ENCODE data around the gene PCDHAC1.

The PCDHAC1 gene

GRCh38 chr5:140973550-140973949 is 47.5 kb downstream of the PCDHAC1 start:
- TF ChIP-seq, protein P1, sequence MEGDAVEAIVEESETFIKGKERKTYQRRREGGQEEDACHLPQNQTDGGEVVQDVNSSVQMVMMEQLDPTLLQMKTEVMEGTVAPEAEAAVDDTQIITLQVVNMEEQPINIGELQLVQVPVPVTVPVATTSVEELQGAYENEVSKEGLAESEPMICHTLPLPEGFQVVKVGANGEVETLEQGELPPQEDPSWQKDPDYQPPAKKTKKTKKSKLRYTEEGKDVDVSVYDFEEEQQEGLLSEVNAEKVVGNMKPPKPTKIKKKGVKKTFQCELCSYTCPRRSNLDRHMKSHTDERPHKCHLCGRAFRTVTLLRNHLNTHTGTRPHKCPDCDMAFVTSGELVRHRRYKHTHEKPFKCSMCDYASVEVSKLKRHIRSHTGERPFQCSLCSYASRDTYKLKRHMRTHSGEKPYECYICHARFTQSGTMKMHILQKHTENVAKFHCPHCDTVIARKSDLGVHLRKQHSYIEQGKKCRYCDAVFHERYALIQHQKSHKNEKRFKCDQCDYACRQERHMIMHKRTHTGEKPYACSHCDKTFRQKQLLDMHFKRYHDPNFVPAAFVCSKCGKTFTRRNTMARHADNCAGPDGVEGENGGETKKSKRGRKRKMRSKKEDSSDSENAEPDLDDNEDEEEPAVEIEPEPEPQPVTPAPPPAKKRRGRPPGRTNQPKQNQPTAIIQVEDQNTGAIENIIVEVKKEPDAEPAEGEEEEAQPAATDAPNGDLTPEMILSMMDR (IDR thresholded peaks at IDR 0.05; ENCODE audit: low read depth, low read length, poor library complexity, severe bottlenecking), result no peak
- no peak for TF ChIP-seq EZH2phosphoT487 (IDR thresholded peaks at IDR 0.05; ENCODE audit: borderline replicate concordance, low read length)
- no peaks in the 10 kb centered on the region for H3K27me3 ChIP-seq (ENCODE audit: control insufficient read depth, low read length)
- no peaks in the 10 kb centered on the region for H3K79me2 ChIP-seq (ENCODE audit: control insufficient read depth, low read length)
- no peaks in the 10 kb centered on the region for H3K36me3 ChIP-seq (ENCODE audit: control insufficient read depth, low read length)
- H3K9me2 ChIP-seq (replicated peaks; ENCODE audit: control insufficient read depth, low read length), result no peaks in the 10 kb centered on the region
- no peaks in the 10 kb centered on the region for H4K20me1 ChIP-seq (ENCODE audit: control insufficient read depth, insufficient read depth, low read depth, low read length)
- no peaks in the 10 kb centered on the region for H3K9me3 ChIP-seq (ENCODE audit: control insufficient read depth, insufficient read depth, low read length)
- H3K4me2 ChIP-seq (ENCODE audit: low read length), result no peak overlapping the region
- no peaks in the 10 kb centered on the region for H3K4me1 ChIP-seq (ENCODE audit: control insufficient read depth, low read length)
- H3F3A ChIP-seq (ENCODE audit: control insufficient read depth, insufficient read depth), result no peaks in the 10 kb centered on the region
- H3K27ac ChIP-seq (ENCODE audit: low read depth, low read length), result no peak overlapping the region
- H3K4me3 ChIP-seq (ENCODE audit: low read length), result no peak overlapping the region

- H4K20me1 ChIP-seq (ENCODE audit: control insufficient read depth, insufficient read depth, low read depth, low read length), result no peaks in the 10 kb centered on the region
- no peaks in the 10 kb centered on the region for H3K79me2 ChIP-seq (ENCODE audit: control insufficient read depth, low read length)
- H3K27ac ChIP-seq (ENCODE audit: low read depth, low read length), result no peak overlapping the region
- no peaks in the 10 kb centered on the region for H3F3A ChIP-seq (ENCODE audit: control insufficient read depth, insufficient read depth)
- no peak overlapping the region for H3K4me2 ChIP-seq (ENCODE audit: low read length)
- no peak overlapping the region for H3K4me3 ChIP-seq (ENCODE audit: low read length)
- no peaks in the 10 kb centered on the region for H3K27me3 ChIP-seq (ENCODE audit: control insufficient read depth, low read length)
- H3K9me3 ChIP-seq (ENCODE audit: control insufficient read depth, insufficient read depth, low read length), result no peaks in the 10 kb centered on the region
- no peaks in the 10 kb centered on the region for H3K36me3 ChIP-seq (ENCODE audit: control insufficient read depth, low read length)
- no peak for TF ChIP-seq EZH2phosphoT487 (IDR thresholded peaks at IDR 0.05; ENCODE audit: borderline replicate concordance, low read length)
- TF ChIP-seq, protein P1 (IDR thresholded peaks at IDR 0.05; ENCODE audit: low read depth, low read length, poor library complexity, severe bottlenecking), result no peak
- H3K9me2 ChIP-seq (replicated peaks; ENCODE audit: control insufficient read depth, low read length), result no peaks in the 10 kb centered on the region
- no peaks in the 10 kb centered on the region for H3K4me1 ChIP-seq (ENCODE audit: control insufficient read depth, low read length)
These were observed 50.9 kb downstream of the PCDHAC1 start for GRCh38 chr5:140977003-140977402.

- Histone ChIP-seq H3K4me2 (ENCODE audit: low read length) (no peak overlapping the region), H4K20me1 (ENCODE audit: control insufficient read depth, insufficient read depth, low read depth, low read length) (no peaks in the 10 kb centered on the region), H3K27me3 (ENCODE audit: control insufficient read depth, low read length) (no peaks in the 10 kb centered on the region), H3K36me3 (ENCODE audit: control insufficient read depth, low read length) (no peaks in the 10 kb centered on the region), H3K4me1 (ENCODE audit: control insufficient read depth, low read length) (no peaks in the 10 kb centered on the region), H3K27ac (ENCODE audit: low read depth, low read length) (no peak overlapping the region), H3K9me2 (replicated peaks; ENCODE audit: control insufficient read depth, low read length) (no peaks in the 10 kb centered on the region), H3F3A (ENCODE audit: control insufficient read depth, insufficient read depth) (no peaks in the 10 kb centered on the region), H3K79me2 (ENCODE audit: control insufficient read depth, low read length) (no peaks in the 10 kb centered on the region), H3K9me3 (ENCODE audit: control insufficient read depth, insufficient read depth, low read length) (no peaks in the 10 kb centered on the region), H3K4me3 (ENCODE audit: low read length) (no peak overlapping the region)
- TF ChIP-seq, protein P1 (IDR thresholded peaks at IDR 0.05; ENCODE audit: low read depth, low read length, poor library complexity, severe bottlenecking), result no peak
- no peak for TF ChIP-seq EZH2phosphoT487 (IDR thresholded peaks at IDR 0.05; ENCODE audit: borderline replicate concordance, low read length)
These were observed 52.2 kb downstream of the PCDHAC1 start for GRCh38 chr5:140978260-140978659.

DNA sequence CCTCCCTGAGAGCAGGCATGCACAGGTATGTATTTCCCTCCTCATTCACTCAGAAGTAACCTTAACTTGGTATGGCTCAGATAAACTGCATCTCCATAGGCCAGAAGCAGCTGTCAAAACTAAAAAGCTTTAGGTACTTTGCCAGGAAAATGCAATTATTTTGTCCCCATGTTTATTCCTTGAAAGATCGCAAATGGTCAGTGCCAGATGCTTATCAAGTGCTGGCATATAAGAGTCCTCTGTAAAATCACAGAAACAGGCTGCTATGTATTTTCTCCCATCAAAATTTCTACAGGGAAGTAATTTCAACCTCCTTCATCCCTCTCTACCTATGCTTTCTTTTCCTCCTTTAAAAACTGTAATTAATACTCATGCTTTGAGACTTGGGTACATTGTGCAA is 52.9 kb downstream of the PCDHAC1 start:
- Histone ChIP-seq H3K4me1 (ENCODE audit: control insufficient read depth, low read length) (no peaks in the 10 kb centered on the region), H3K9me3 (ENCODE audit: control insufficient read depth, insufficient read depth, low read length) (no peaks in the 10 kb centered on the region), H3K27me3 (ENCODE audit: control insufficient read depth, low read length) (no peaks in the 10 kb centered on the region), H3K36me3 (ENCODE audit: control insufficient read depth, low read length) (no peaks in the 10 kb centered on the region), H3K27ac (ENCODE audit: low read depth, low read length) (no peak overlapping the region), H3K4me3 (ENCODE audit: low read length) (no peak overlapping the region), H3K79me2 (ENCODE audit: control insufficient read depth, low read length) (no peaks in the 10 kb centered on the region), H3K9me2 (replicated peaks; ENCODE audit: control insufficient read depth, low read length) (no peaks in the 10 kb centered on the region), H3F3A (ENCODE audit: control insufficient read depth, insufficient read depth) (no peaks in the 10 kb centered on the region), H4K20me1 (ENCODE audit: control insufficient read depth, insufficient read depth, low read depth, low read length) (no peaks in the 10 kb centered on the region), H3K4me2 (ENCODE audit: low read length) (no peak overlapping the region)
- TF ChIP-seq, protein P1 (IDR thresholded peaks at IDR 0.05; ENCODE audit: low read depth, low read length, poor library complexity, severe bottlenecking), result no peak
- TF ChIP-seq EZH2phosphoT487 (IDR thresholded peaks at IDR 0.05; ENCODE audit: borderline replicate concordance, low read length), result no peak
